Endothelial cell of umbilical vein (primary cell): ENCODE data around the gene SYT6. TPM values are rescaled to one million over a fixed set of nuclear protein-coding genes. Genes with fewer than 3 reads are reported as not detected.

Experiments
- BruUV-seq: library from RNA; stranded (reverse); fragments of 400-500 nt; replicated peaks from 2 replicates; lab custom pipeline; 2021; lab: Mats Ljungman, UMichigan
- CTCF ChIA-PET: fragments of 300-600, 350-600 bp; sonication (Branson Sonifier 250); formaldehyde crosslinking; loops from one replicate; lab custom pipeline; 2021; ENCODE audit warnings: antibody characterized with exemption, inconsistent platforms; lab: Charles Lee
- POLR2A ChIA-PET: fragments of 300-600, 350-600 bp; sonication (Branson Sonifier 250); formaldehyde crosslinking; loops from one replicate; lab custom pipeline; 2021; ENCODE audit warnings: antibody characterized with exemption, inconsistent platforms; lab: Charles Lee
- DNase-seq: peaks from one replicate; pipeline ENCODE4 v3.0.0-alpha.2; 2011; ENCODE audit warnings: low read depth, low spot score
- FAIRE-seq: peaks from 2 replicates; lab custom pipeline; 2011; peaks lifted over from hg19 to GRCh38; lab: Jason Lieb, UNC
- H2AFZ ChIP-seq: 2 replicates; pipeline ENCODE4 v1.6.0; 2012; ENCODE audit warnings: low read depth, low read length, control low read depth, inconsistent platforms
- H3K27ac ChIP-seq: 2 replicates; pipeline ENCODE4 v1.5.1; 2011; ENCODE audit warnings: low read depth, mild to moderate bottlenecking, control low read depth, low read length, moderate library complexity; ENCODE audit not compliant: insufficient read depth
- H3K27me3 ChIP-seq, 2 experiments: 2 replicates each; pipeline versions ENCODE4 v1.6.0 to v1.6.1; 2011; ENCODE audit warnings: low read length in 2 of 2, mixed read lengths in 1 of 2; ENCODE audit not compliant: control insufficient read depth in 2 of 2, insufficient read depth in 2 of 2
- H3K36me3 ChIP-seq, 2 experiments: 2 replicates in 1 of 2; 3 replicates in 1 of 2; pipeline ENCODE4 v1.5.1; 2011; ENCODE audit warnings: low read length in 2 of 2, mild to moderate bottlenecking in 1 of 2, moderate library complexity in 1 of 2; ENCODE audit not compliant: control insufficient read depth in 2 of 2, insufficient read depth in 2 of 2; ENCODE audit errors: extremely low read depth in 1 of 2
- H3K4me1 ChIP-seq: 3 replicates; pipeline ENCODE4 v1.5.1; 2011; ENCODE audit warnings: mild to moderate bottlenecking, low read length; ENCODE audit not compliant: control insufficient read depth, insufficient read depth; ENCODE audit errors: extremely low read depth
- H3K4me2 ChIP-seq: 2 replicates; pipeline ENCODE4 v1.6.1; 2011; ENCODE audit warnings: low read length, control low read depth, mixed read lengths; ENCODE audit not compliant: insufficient read depth
- H3K4me3 ChIP-seq, 3 experiments: fragments of 200-600 bp in 1 of 3; sonication (generic), shearing (Covaris generic) in 1 of 3; replicated peaks in 1 of 3; 2 replicates each; pipeline ENCODE4 v1.5.1; 2011 to 2016; ENCODE audit warnings: control low read depth in 3 of 3, low read length in 3 of 3, mild to moderate bottlenecking in 2 of 3, inconsistent platforms in 1 of 3, low read depth in 1 of 3, moderate library complexity in 1 of 3; ENCODE audit not compliant: insufficient read depth in 1 of 3
- H3K79me2 ChIP-seq: 2 replicates; pipeline ENCODE4 v1.6.0; 2012; ENCODE audit warnings: low read length, inconsistent platforms; ENCODE audit not compliant: control insufficient read depth, insufficient read depth
- H3K9ac ChIP-seq: replicated peaks from 2 replicates; pipeline ENCODE3; 2011; ENCODE audit warnings: low read length, control low read depth; ENCODE audit not compliant: insufficient read depth; ENCODE audit errors: extremely low read depth
- H3K9me1 ChIP-seq: replicated peaks from 3 replicates; pipeline ENCODE4 v1.6.0; 2011; ENCODE audit warnings: mild to moderate bottlenecking, low read length; ENCODE audit not compliant: control insufficient read depth, insufficient read depth; ENCODE audit errors: extremely low read depth
- H3K9me3 ChIP-seq: replicated peaks from 2 replicates; pipeline ENCODE4 v1.5.1; 2012; ENCODE audit warnings: low read length, inconsistent platforms; ENCODE audit not compliant: control insufficient read depth, insufficient read depth
- H4K20me1 ChIP-seq: replicated peaks from 2 replicates; pipeline ENCODE3; 2011; ENCODE audit warnings: mild to moderate bottlenecking, low read length; ENCODE audit not compliant: control insufficient read depth, insufficient read depth; ENCODE audit errors: extremely low read depth
- EZH2 ChIP-seq: IDR thresholded peaks from 2 replicates; pipeline ENCODE4 v1.6.1; 2012; ENCODE audit warnings: borderline replicate concordance, low read depth, mild to moderate bottlenecking, moderate library complexity, low read length, inconsistent platforms; ENCODE audit not compliant: severe bottlenecking
- FOS ChIP-seq: IDR thresholded peaks from 2 replicates; pipeline ENCODE4 v1.6.1; 2011; ENCODE audit warnings: mild to moderate bottlenecking, low read length, moderate library complexity, borderline replicate concordance; ENCODE audit not compliant: insufficient read depth
- GATA2 ChIP-seq: IDR thresholded peaks from 2 replicates; pipeline ENCODE4 v1.7.0; 2011; ENCODE audit warnings: low read depth, mild to moderate bottlenecking, moderate library complexity, mixed read lengths, low read length; ENCODE audit not compliant: insufficient read length, insufficient read depth
- JUN ChIP-seq: IDR thresholded peaks from 2 replicates; pipeline ENCODE4 v1.6.1; 2011; ENCODE audit warnings: borderline replicate concordance, low read depth; ENCODE audit not compliant: insufficient read length, insufficient read depth
- MYC ChIP-seq: IDR thresholded peaks from one replicate; pipeline ENCODE4 v1.6.1; 2011; ENCODE audit warnings: mild to moderate bottlenecking, low read depth, low read length
- POLR2A ChIP-seq: IDR thresholded peaks from 2 replicates; pipeline ENCODE4 v1.6.1; 2012; ENCODE audit warnings: low read depth, mild to moderate bottlenecking, control low read depth, low read length
- POLR2AphosphoS5 ChIP-seq: IDR thresholded peaks from 2 replicates; pipeline ENCODE4 v1.6.1; 2012; ENCODE audit warnings: low read depth, mild to moderate bottlenecking, control low read depth, low read length, moderate library complexity; ENCODE audit not compliant: insufficient read depth
- dilution Hi-C: fragments of 300-500 bp; cut with MboI; formaldehyde crosslinking; loops from one replicate; pipeline ENCODE4 v1.15.0; 2019; ENCODE audit warnings: low sequenced_read_pairs; ENCODE audit not compliant: extremely low pct_ligation_motif_present
- intact Hi-C: fragments of 100-400 bp; cut with micrococcal nuclease; formaldehyde crosslinking; loops from one replicate; pipeline ENCODE4 v1.10.0; 2022
- polyA plus RNA-seq, 4 experiments: library from polyadenylated mRNA; depleted of rRNA in 3 of 4; stranded (reverse) in 3 of 4; unstranded in 1 of 4; fragments of >200 nt; gene quantifications; 2 replicates each; pipeline versions ENCODE4 v1.2.1 to v1.2.3, GENCODE V29; 2011 to 2012; ENCODE audit warnings: missing spikeins in 1 of 4
- total RNA-seq: library from RNA; stranded (reverse); gene quantifications from 2 replicates; pipeline ENCODE4 v1.2.3, GENCODE V29; 2021
- TF ChIP-seq, protein P1 (sequence below), 2 donors: IDR thresholded peaks; 1 replicate in 1 of 2; 2 replicates in 1 of 2; pipeline ENCODE4 v1.5.1; 2011; ENCODE audit warnings: low read length in 2 of 2, mild to moderate bottlenecking in 2 of 2, moderate library complexity in 2 of 2, control low read depth in 1 of 2, inconsistent platforms in 1 of 2, low read depth in 1 of 2; ENCODE audit not compliant: insufficient read depth in 1 of 2; ENCODE audit errors: extremely low read depth in 1 of 2
- TF ChIP-seq, protein P2 (sequence below): IDR thresholded peaks from 2 replicates; pipeline ENCODE4 v1.6.1; 2011; ENCODE audit not compliant: insufficient read depth, insufficient read length

Gene SYT6
- total and polyA plus RNA-seq, 2 donors (not counting 3 experiments of a cell fraction or from before 2014, with no cell fraction given), result 0.04 TPM; not detected in 1

DNA sequence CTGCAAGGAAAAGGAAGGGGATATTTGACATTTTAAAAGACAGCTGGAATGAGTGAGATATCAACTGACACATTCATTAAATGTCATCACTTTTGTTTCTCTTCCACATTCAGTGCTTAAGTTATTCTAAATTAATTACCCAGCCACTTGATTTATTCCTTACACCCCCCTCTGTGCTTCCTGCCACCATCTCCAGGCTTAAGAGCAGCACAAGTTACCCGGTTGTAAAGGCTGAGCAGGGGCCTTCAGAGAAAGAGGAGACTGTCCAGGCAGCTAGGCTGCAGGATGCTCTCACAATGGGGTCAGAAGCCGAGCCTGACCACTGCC is 71.4 kb downstream of the SYT6 start:
- dilution Hi-C loops, result no loop called here
- no peaks in the 10 kb centered on the region for H3K79me2 ChIP-seq
- H3K9ac ChIP-seq, result no peak overlapping the region
- H3K9me3 ChIP-seq, result no peaks in the 10 kb centered on the region
- no peak overlapping the region for H3K27ac ChIP-seq
- no TSS peak for BruUV-seq
- DNase-seq, result no peak
- FAIRE-seq, result no peak
- H3K4me1 ChIP-seq, result no peaks in the 10 kb centered on the region
- ChIA-PET CTCF (no interaction called here), POLR2A (no interaction called here)
- H3K9me1 ChIP-seq, result no peaks in the 10 kb centered on the region
- H2AFZ ChIP-seq, result no peak overlapping the region
- H4K20me1 ChIP-seq, result no peaks in the 10 kb centered on the region
- H3K4me2 ChIP-seq, result no peak overlapping the region
- H3K4me3 ChIP-seq, result no peak overlapping the region
- intact Hi-C loops, result no loop called here
- H3K27me3 ChIP-seq, result peaks cover 0 to 2% of the 10 kb centered on the region in 2 experiments
- no peaks in the 10 kb centered on the region for H3K36me3 ChIP-seq
- TF ChIP-seq EZH2, result no peak
- TF ChIP-seq, protein P1, sequence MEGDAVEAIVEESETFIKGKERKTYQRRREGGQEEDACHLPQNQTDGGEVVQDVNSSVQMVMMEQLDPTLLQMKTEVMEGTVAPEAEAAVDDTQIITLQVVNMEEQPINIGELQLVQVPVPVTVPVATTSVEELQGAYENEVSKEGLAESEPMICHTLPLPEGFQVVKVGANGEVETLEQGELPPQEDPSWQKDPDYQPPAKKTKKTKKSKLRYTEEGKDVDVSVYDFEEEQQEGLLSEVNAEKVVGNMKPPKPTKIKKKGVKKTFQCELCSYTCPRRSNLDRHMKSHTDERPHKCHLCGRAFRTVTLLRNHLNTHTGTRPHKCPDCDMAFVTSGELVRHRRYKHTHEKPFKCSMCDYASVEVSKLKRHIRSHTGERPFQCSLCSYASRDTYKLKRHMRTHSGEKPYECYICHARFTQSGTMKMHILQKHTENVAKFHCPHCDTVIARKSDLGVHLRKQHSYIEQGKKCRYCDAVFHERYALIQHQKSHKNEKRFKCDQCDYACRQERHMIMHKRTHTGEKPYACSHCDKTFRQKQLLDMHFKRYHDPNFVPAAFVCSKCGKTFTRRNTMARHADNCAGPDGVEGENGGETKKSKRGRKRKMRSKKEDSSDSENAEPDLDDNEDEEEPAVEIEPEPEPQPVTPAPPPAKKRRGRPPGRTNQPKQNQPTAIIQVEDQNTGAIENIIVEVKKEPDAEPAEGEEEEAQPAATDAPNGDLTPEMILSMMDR (IDR thresholded peaks at IDR 0.05; ENCODE audit: extremely low read depth in 1 of 2, insufficient read depth in 1 of 2, low read depth in 1 of 2, low read length in 2 of 2), result no peak
- TF ChIP-seq, protein P2, sequence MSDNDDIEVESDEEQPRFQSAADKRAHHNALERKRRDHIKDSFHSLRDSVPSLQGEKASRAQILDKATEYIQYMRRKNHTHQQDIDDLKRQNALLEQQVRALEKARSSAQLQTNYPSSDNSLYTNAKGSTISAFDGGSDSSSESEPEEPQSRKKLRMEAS, result no peak
- TF ChIP-seq JUN, result no peak
- TF ChIP-seq GATA2, result no peak
- TF ChIP-seq MYC, result no peak
- no peak for TF ChIP-seq FOS
- TF ChIP-seq POLR2A, result no peak
- TF ChIP-seq POLR2AphosphoS5, result no peak
